Ramos (cell line): ENCODE data around the gene ELAC1.
"Not testable (repeated sequence)": the region's sequence is repeated elsewhere in the genome, so short reads cannot be mapped to it uniquely, and the experiment has no call there.

Experiments used
- in situ Hi-C: fragments of 300-500 bp; cut with MboI; formaldehyde crosslinking; loops from one replicate; pipeline ENCODE4 v1.14.3; 2022; ENCODE audit warnings: low sequenced_read_pairs; ENCODE audit not compliant: unreplicated experiment

The ELAC1 gene

GRCh38 chr18:50970006-50970405, 2.2 kb downstream of the ELAC1 start:
- in situ Hi-C loops: no loop called here

- in situ Hi-C loops: not testable (repeated sequence)
Measured at GRCh38 chr18:50972404-50972803, 4.6 kb downstream of the ELAC1 start.

DNA sequence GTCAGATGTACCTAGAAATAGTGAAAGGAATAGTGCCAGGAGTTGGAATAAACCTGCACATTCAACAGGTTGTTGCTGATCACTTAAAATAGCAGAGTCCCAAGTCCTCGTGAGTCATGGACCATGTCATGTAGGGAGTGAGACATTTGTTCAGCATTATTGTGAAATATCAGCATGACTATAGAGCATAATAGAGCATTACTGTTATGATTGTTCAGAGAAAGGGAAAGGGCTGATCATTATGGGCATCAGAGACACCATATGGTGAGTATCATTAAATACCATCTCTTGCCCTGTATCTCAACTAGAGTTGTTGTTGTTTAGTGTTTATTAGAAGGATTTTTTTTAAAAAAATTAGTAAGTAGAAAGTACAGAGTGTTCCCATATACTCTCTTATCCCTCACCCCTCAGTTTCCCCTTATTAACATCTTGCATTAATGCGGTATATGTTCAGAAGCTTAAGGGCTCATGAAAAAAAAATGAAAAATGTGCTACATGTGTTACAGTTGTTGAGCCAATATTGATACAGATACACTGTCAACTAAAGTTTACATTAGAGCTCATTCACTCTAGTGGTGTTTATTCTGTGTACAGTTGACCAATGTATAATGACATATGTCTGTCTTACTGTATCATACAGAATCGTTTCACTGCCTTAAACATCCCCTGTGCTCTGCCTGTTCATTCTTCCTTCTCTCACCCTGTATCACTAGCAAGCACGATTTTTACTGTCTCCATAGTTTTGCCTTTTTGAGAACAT, 5.7 kb downstream of the ELAC1 start:
- in situ Hi-C loops: no loop called here

DNA sequence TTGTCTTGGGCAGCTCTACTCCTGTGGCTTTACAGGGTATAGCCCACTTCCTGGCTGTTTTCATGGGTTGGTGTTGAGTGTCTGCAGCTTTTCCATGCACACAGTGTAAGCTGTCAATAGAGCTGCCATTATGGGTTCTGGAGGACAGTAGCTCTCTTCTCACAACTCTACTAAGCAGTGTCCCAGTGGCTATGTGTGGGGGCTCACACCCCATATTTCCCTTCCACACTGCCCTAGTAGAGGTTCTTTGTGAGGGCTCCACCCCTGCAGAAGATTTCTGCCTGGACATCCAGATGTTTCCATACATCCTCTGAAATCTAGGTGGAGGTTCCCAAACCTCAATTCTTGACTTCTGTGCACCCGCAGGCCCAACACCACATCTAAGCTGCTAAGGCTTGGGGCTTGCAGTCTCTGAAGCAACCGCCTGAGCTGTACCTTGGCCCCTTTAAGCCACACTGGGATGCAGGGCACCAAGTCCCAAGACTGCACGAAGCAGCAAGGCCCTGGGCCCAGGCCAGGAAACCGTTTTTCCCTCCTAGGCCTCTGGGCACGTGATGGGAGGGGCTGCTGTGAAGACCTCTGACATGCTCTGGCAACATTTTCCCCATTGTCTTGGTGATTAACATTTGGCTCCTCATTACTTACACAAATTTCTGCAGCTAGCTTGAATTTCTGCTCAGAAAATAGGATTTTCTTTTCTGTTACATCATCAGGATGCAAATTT, 9.4 kb downstream of the ELAC1 start:
- in situ Hi-C loops: no loop called here

GRCh38 chr18:50981381-50981780, 13.5 kb downstream of the ELAC1 start:
- in situ Hi-C loops: no loop called here

DNA sequence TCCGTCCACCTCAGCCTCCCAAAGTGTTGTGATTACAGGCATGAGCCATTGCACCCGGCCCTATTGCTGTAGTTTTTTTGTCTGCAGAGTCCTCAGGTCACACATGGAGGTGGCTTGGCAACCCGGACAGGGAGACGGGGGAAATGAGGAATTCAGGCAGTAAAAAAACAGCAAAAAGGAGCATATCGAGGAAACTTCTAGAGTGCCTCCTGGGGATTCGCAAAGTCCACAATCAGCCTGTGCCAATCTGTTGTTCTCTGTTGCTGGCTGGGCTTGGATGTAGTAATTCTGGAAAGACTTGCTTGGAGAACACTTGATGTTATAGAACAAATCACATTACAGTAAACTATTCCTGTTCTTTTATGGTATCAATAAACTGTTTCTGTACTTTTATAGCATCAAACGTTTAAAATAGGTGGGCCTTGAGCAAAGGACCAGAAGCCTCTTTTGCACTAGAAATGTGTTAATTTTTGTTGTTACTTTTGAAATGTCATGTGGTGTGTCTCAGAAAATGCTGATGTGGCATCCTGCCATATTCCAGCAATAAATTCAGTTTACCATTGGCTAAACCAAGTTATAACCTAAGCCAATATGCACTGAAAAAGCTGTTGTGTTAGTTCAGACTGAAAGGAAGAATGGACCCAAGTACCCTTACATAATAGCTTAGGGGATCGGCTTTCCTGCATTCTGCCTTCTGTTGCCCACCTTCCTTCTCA, 14.4 kb downstream of the ELAC1 start:
- in situ Hi-C loops: no loop called here

GRCh38 chr18:50982802-50983179, 15.0 kb downstream of the ELAC1 start:
- in situ Hi-C loops: no loop called here

DNA sequence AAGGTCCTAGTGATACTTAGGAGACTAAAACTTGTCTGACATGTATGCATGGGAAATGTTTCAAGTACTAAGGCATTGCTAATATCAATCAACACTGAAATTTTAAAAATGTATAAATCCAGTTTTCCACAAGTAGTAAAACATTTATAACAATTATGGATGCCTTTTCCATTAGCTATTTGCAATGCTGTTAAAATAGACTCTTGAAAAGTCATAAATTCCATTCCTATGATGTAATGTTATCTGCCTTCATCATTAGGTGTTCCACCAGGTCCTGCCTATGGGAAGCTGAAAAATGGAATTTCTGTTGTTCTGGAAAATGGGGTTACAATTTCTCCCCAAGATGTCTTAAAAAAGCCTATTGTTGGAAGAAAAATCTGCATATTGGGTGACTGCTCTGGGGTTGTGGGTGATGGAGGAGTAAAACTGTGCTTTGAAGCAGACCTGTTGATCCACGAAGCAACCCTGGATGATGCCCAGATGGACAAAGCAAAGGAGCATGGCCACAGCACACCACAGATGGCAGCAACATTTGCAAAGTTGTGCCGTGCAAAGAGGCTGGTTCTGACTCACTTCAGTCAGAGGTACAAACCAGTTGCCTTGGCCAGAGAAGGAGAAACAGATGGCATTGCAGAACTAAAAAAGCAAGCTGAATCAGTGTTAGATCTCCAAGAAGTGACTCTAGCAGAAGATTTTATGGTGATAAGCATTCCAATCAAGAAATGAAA, 18.7 kb downstream of the ELAC1 start:
- in situ Hi-C loops: no loop called here

- in situ Hi-C loops: no loop called here
Measured at GRCh38 chr18:50987261-50987660, 19.4 kb downstream of the ELAC1 start.

DNA sequence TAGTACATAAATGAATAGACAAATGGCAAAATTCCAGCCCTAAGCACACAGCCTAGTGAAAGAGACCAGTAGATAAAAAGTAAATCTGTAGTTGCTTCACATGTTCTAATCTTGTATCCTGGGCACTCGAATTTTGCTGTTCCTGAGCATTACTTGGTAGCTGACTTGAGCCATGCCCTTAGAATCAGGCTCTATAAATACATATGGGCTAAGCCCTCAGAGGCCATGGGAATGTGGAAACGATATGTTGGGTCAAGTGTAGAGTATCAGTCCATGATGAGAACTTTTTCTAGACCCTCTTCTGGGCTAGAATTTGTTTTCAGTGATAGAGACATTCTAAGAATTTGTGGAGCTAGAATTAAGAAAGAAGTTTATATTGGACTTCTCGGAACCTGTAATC, 21.9 kb downstream of the ELAC1 start:
- in situ Hi-C loops: no loop called here

GRCh38 chr18:50992351-50992762, 24.5 kb downstream of the ELAC1 start:
- in situ Hi-C loops: no loop called here

GRCh38 chr18:50994031-50994430, 26.2 kb downstream of the ELAC1 start:
- in situ Hi-C loops: no loop called here

DNA sequence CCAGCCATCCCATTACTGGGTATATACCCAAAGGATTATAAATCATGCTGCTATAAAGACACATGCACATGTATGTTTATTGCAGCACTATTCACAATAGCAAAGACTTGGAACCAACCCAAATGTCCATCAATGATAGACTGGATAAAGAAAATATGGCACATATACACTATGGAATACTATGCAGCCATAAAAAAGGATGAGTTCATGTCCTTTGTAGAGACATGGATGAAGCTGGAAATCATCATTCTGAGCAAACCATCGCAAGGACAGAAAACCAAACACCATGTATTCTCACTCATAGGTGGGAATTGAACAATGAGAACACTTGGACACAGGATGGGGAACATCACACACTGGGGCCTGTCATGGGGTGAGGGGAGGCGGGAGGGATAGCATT, 35.3 kb downstream of the ELAC1 start:
- in situ Hi-C loops: not testable (repeated sequence)

DNA sequence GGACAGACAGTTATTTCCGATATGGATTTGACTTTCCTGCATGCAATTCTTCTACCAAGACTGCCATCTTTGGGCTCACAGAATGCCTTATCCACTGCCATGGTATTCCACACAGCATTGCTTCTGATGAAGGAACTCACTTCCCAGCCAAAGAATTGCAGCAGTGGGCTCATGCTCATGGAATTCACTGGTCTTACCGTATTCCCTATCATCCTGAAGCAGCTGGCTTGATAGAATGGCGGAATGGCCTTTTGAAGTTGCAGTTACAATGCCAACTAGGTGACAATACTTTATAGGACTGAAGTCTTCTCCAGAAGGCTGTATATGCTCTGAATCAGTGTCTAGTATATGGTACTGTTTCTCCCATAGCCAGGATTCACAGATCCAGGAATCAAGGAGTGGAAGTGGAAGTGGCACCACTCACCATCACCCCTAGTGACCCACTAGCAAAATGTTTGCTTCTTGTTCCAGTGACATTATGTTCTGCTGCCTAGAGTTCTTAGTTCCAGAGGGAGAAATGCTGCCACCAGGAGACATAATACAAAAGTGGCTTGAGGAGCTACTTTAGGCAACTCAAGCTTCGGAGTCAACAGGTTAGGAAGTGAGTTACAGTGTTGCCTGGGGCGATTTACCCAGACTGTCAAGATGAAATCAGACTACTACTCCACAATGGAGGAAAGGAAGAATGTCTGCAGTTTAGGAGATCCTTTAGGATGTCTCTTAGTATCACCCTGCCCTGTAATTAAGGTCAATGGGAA, 38.4 kb downstream of the ELAC1 start:
- in situ Hi-C loops: no loop called here

GRCh38 chr18:51006948-51007789, 39.3 kb downstream of the ELAC1 start:
- in situ Hi-C loops: no loop called here

DNA sequence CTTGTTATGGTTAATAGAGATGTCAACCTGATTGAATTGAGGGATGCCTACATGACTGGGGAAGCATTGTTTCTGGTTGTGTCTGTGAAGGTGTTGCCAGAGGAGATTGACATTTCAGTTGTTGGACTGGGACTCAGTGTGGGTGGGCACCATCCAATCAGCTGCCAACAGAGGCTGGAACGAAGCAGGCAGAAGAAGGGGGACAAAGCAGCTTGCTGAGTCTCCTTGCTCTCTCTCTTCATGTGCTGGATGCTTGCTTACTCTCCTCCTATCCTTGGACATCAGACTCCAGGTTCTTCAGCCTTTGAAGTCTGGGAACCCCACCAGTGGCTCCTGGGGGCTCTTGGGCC, 39.9 kb downstream of the ELAC1 start:
- in situ Hi-C loops: no loop called here

- in situ Hi-C loops: no loop called here
Measured at GRCh38 chr18:51009072-51009471, 41.2 kb downstream of the ELAC1 start.

DNA sequence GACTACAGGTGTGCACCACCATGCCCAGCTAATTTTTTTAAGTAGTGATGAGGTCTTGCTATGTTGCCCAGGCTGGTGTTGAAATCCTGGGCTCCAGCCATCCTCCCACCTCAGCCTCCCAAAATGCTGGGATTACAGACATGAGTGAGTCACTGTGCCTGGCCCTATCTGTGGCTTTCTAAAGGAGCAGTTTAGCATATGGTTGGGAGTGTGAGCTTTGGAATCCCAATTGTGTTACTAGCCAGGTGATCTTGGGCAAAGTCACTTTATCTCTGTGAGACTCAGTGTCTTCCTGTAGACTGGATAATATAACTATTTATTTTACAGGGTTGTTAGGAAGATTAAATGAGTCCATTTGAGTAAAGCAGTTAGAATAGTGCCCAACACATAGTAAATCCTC, 42.4 kb downstream of the ELAC1 start:
- in situ Hi-C loops: no loop called here

- in situ Hi-C loops: no loop called here
Measured at GRCh38 chr18:51011709-51012108, 43.9 kb downstream of the ELAC1 start.
